Measurements from ENCODE around the gene CTF1. TPM values are rescaled to one million over a fixed set of nuclear protein-coding genes. Genes with fewer than 3 reads are reported as not detected.
A peak's percentile ranks its signal among the peaks of the same experiment; 100 is the strongest.

The CTF1 gene
- total and polyA plus RNA-seq, 7 donors = 0.46 to 6.9 (median 3.6) TPM

- H3K36me3 ChIP-seq = peaks cover 0 to 21% (median 8%) of the 10 kb centered on the region in 4 donors
- no peaks in the 10 kb centered on the region for H3K27me3 ChIP-seq
- 46 to 50% methylated on average over 44 of the region's 44 CpGs for WGBS, 2 donors
- H3K9me3 ChIP-seq = no peaks in the 10 kb centered on the region
- TF ChIP-seq POLR2A (IDR thresholded peaks at IDR 0.05) (no peak), EP300 (IDR thresholded peaks at IDR 0.05) (no peak), CTCF (IDR thresholded peaks at IDR 0.05) (no peak), POLR2AphosphoS5 (IDR thresholded peaks at IDR 0.05) (peak; percentile 13 to 44 (median 32))
- H3K4me3 ChIP-seq = peak overlapping the region; percentile 75 to 96 (median 86)
- peak; percentile 97 for DNase-seq
- H3K27ac ChIP-seq = peak overlapping the region; percentile 86 to 98 (median 93)
- intact Hi-C loops (cut with DNase I) = loop anchor here (2.0 kb wide), 1 partner anchor 23 kb away; no protein-coding TSS in a partner anchor
- H3K4me1 ChIP-seq = peaks cover 0 to 42% (median 39%) of the 10 kb centered on the region in 4 donors
Measured at GRCh38 chr16:30947859-30948666, 51.6 kb downstream of the CTF1 start.

DNA sequence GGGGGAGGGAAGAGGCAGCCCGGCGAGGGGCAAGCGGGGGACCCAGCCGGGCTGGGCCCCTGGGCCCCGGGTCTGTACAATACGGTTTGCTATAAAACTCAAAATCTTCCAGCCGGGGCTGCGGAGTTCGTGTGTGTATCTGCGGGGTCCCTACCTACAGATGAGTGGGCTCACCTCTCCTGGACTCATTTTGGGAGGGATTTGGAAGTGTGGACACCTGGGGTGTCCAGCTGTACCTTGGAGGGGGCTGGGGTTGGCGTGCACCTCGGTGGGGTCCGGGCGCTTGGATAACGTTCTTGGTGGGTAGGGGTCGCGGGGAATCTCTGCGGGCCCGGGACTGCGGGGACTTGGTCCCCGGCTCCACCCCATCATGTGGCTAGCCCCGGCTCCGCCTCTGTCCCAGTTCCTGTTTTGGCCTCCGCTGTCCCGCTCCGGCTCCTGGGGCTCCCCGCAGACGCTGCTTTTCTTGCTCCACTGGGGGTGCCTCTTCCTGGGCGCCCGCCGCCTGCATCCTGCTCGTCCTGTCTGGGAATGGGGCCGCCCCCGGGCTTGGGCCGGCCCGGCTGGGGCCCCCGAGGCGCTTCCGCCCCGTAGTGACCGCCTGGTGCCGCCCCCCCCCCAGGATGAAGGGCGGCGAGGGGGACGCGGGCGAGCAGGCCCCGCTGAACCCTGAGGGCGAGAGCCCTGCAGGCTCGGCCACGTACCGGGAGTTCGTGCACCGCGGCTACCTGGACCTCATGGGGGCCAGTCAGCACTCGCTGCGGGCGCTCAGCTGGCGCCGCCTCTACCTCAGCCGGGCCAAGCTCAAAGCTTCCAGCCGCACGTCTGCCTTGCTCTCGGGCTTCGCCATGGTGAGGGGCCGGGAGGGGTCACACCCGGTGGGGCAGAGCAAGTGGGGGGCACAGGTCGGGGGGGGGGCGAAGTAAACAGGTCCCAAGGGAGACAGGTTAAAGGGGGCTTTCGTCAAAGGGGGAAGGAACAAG, 52.5 kb downstream of the CTF1 start, which contains the start of gene ORAI3:
TSS of gene ORAI3 (plus strand) at position 402 of the 983 bp plus-strand sequence. CDS start at position 624, 222 bp downstream.
- 1% methylated on average over 70 of the region's 70 CpGs for WGBS, 2 donors
- peaks cover 0 to 50% (median 48%) of the 10 kb centered on the region in 4 donors for H3K4me1 ChIP-seq

GRCh38 chr16:30949650-30950515, 53.5 kb downstream of the CTF1 start:
- H3K27me3 ChIP-seq = no peaks in the 10 kb centered on the region
- WGBS, 2 donors = 1 to 4% methylated on average over 21 of the region's 21 CpGs
- peak overlapping the region; percentile 86 to 98 (median 93) for H3K27ac ChIP-seq
- DNase-seq = peak; percentile 95
- peak; percentile 54 to 66 for TF ChIP-seq POLR2A (IDR thresholded peaks at IDR 0.05)
- no peak for TF ChIP-seq CTCF (IDR thresholded peaks at IDR 0.05)
- TF ChIP-seq POLR2AphosphoS5 (IDR thresholded peaks at IDR 0.05) = peak; percentile 79 to 88 (median 82)
- no peak for TF ChIP-seq EP300 (IDR thresholded peaks at IDR 0.05)
- peaks cover 0 to 5% (median 3%) of the 10 kb centered on the region in 4 donors for H3K36me3 ChIP-seq
- no peaks in the 10 kb centered on the region for H3K9me3 ChIP-seq
- intact Hi-C loops (cut with DNase I) = loop anchor here (2.0 to 10.0 kb wide), 2 partner anchors 25 to 505 kb away; partner anchors contain the start of gene ARMC5
- H3K4me3 ChIP-seq = peak overlapping the region; percentile 75 to 96 (median 86)
- H3K4me1 ChIP-seq = peaks cover 0 to 54% (median 49%) of the 10 kb centered on the region in 4 donors

More for the DNA sequence above, 52.5 kb downstream of the CTF1 start, which contains the start of gene ORAI3:
- intact Hi-C loops (cut with DNase I) = loop anchor here (2.0 kb wide), 1 partner anchor 24 kb away; no protein-coding TSS in a partner anchor
- Histone ChIP-seq H3K36me3 (peaks cover 0 to 14% (median 8%) of the 10 kb centered on the region in 4 donors), H3K27me3 (no peaks in the 10 kb centered on the region), H3K9me3 (no peaks in the 10 kb centered on the region), H3K4me3 (peak within 1 kb of the TSS; percentile 75 to 96 (median 86)), H3K27ac (peak within 1 kb of the TSS; percentile 86 to 98 (median 93))
- peak; percentile 91 for DNase-seq
- TF ChIP-seq EP300 (IDR thresholded peaks at IDR 0.05) (no peak), POLR2AphosphoS5 (IDR thresholded peaks at IDR 0.05) (peak; percentile 70 to 84 (median 83)), CTCF (IDR thresholded peaks at IDR 0.05) (no peak), POLR2A (IDR thresholded peaks at IDR 0.05) (peak; percentile 27 to 67)

Data from sigmoid colon (tissue), 7 donors.